Measurements from ENCODE around the gene THADA. TPM values are rescaled to one million over a fixed set of nuclear protein-coding genes. Genes with fewer than 3 reads are reported as not detected.

THADA gene
- polyA plus RNA-seq, 1 donor (not counting 4 experiments of a cell fraction or from before 2014, with no cell fraction given), result 22.6 TPM

DNA sequence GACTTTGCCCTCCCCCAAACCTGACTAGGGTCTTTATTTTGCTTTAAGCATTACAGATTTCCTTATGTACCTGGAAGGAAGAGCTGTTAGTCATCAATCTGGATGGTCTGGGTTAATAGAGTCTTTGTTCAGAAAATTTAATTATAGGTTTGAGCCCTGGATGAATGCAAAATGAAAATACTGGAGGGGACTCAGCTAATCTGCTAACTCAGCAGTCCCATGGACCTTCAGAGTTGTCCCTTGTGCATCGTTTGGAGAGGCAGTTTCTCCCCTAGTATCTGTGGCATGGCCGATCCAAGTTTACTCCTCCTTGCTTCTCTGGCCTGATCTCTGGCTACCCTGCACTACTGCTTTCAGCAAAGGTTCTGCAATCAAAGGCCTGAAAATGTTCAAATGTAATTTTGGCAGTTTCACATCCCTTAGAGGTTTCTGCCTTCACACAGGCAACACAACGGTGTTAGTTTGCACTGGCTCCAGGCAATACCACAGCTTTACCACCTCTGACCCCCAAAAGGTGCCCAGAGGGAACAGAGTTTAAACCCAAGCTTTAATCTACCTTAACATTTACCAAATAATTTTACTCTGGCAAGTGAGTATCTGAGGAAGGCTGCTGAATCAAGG, 134.3 kb downstream of the THADA start:
- H3K4me1 ChIP-seq (ENCODE audit: control insufficient read depth, extremely low read depth, insufficient read depth, low read length), result peaks cover 39% of the 10 kb centered on the region
- H3K9me3 ChIP-seq (ENCODE audit: control insufficient read depth, low read depth, low read length), result no peaks in the 10 kb centered on the region
- H3K9ac ChIP-seq (ENCODE audit: control insufficient read depth, extremely low read depth, insufficient read depth, low read length), result no peak overlapping the region
- dilution Hi-C loops (cut with MboI; ENCODE audit: extremely low pct_ligation_motif_present, low sequenced_read_pairs), result no loop called here
- no peaks in the 10 kb centered on the region for H3K79me2 ChIP-seq (ENCODE audit: control insufficient read depth, insufficient read depth, low read length)
- no peak overlapping the region for H3K4me3 ChIP-seq (ENCODE audit: control insufficient read depth in 2 of 3, extremely low read depth in 1 of 3, insufficient read depth in 2 of 3, low read depth in 1 of 3, low read length in 3 of 3)
- no peak overlapping the region for H2AFZ ChIP-seq (ENCODE audit: control insufficient read depth, low read length)
- peaks cover 2% of the 10 kb centered on the region for H3K9me1 ChIP-seq (ENCODE audit: control insufficient read depth, extremely low read depth, insufficient read depth, low read length)
- no peak overlapping the region for H3K27ac ChIP-seq (ENCODE audit: control insufficient read depth, insufficient read depth, low read length)
- no peaks in the 10 kb centered on the region for H4K20me1 ChIP-seq (ENCODE audit: control insufficient read depth, extremely low read depth, insufficient read depth, low read length)
- no peaks in the 10 kb centered on the region for H3K36me3 ChIP-seq (ENCODE audit: control insufficient read depth in 2 of 2, extremely low read depth in 1 of 2, insufficient read depth in 2 of 2, low read length in 2 of 2)
- TF ChIP-seq, protein P1, sequence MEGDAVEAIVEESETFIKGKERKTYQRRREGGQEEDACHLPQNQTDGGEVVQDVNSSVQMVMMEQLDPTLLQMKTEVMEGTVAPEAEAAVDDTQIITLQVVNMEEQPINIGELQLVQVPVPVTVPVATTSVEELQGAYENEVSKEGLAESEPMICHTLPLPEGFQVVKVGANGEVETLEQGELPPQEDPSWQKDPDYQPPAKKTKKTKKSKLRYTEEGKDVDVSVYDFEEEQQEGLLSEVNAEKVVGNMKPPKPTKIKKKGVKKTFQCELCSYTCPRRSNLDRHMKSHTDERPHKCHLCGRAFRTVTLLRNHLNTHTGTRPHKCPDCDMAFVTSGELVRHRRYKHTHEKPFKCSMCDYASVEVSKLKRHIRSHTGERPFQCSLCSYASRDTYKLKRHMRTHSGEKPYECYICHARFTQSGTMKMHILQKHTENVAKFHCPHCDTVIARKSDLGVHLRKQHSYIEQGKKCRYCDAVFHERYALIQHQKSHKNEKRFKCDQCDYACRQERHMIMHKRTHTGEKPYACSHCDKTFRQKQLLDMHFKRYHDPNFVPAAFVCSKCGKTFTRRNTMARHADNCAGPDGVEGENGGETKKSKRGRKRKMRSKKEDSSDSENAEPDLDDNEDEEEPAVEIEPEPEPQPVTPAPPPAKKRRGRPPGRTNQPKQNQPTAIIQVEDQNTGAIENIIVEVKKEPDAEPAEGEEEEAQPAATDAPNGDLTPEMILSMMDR (optimal IDR thresholded peaks at IDR 0.05 in 1 of 3, IDR thresholded peaks at IDR 0.05 in 1 of 3, conservative IDR thresholded peaks at IDR 0.05 in 1 of 3; ENCODE audit: extremely low read depth in 1 of 3, insufficient read depth in 2 of 3, low read length in 3 of 3), result no peak
- TF ChIP-seq EZH2 (IDR thresholded peaks at IDR 0.05; ENCODE audit: low read length), result no peak
- no peaks in the 10 kb centered on the region for H3K27me3 ChIP-seq (ENCODE audit: control insufficient read depth, extremely low read depth, insufficient read depth, low read length)
- H3K4me2 ChIP-seq (ENCODE audit: control insufficient read depth, extremely low read depth, insufficient read depth, low read depth, low read length), result peak overlapping the region; percentile 7
- no peak for DNase-seq (ENCODE audit: low read depth, low spot score)
- peak; percentile 52 for FAIRE-seq

- no peaks in the 10 kb centered on the region for H3K27me3 ChIP-seq (ENCODE audit: control insufficient read depth, extremely low read depth, insufficient read depth, low read length)
- H2AFZ ChIP-seq (ENCODE audit: control insufficient read depth, low read length), result no peak overlapping the region
- H3K9me1 ChIP-seq (ENCODE audit: control insufficient read depth, extremely low read depth, insufficient read depth, low read length), result peaks cover 2% of the 10 kb centered on the region
- H3K27ac ChIP-seq (ENCODE audit: control insufficient read depth, insufficient read depth, low read length), result no peak overlapping the region
- no peaks in the 10 kb centered on the region for H4K20me1 ChIP-seq (ENCODE audit: control insufficient read depth, extremely low read depth, insufficient read depth, low read length)
- H3K79me2 ChIP-seq (ENCODE audit: control insufficient read depth, insufficient read depth, low read length), result no peaks in the 10 kb centered on the region
- H3K4me1 ChIP-seq (ENCODE audit: control insufficient read depth, extremely low read depth, insufficient read depth, low read length), result peaks cover 44% of the 10 kb centered on the region
- H3K36me3 ChIP-seq (ENCODE audit: control insufficient read depth in 2 of 2, extremely low read depth in 1 of 2, insufficient read depth in 2 of 2, low read length in 2 of 2), result no peaks in the 10 kb centered on the region
- H3K9ac ChIP-seq (ENCODE audit: control insufficient read depth, extremely low read depth, insufficient read depth, low read length), result no peak overlapping the region
- DNase-seq (ENCODE audit: low read depth, low spot score) (no peak), FAIRE-seq (no peak)
- no peak overlapping the region for H3K4me2 ChIP-seq (ENCODE audit: control insufficient read depth, extremely low read depth, insufficient read depth, low read depth, low read length)
- dilution Hi-C loops (cut with MboI; ENCODE audit: extremely low pct_ligation_motif_present, low sequenced_read_pairs), result no loop called here
- H3K4me3 ChIP-seq (ENCODE audit: control insufficient read depth in 2 of 3, extremely low read depth in 1 of 3, insufficient read depth in 2 of 3, low read depth in 1 of 3, low read length in 3 of 3), result no peak overlapping the region
- H3K9me3 ChIP-seq (ENCODE audit: control insufficient read depth, low read depth, low read length), result no peaks in the 10 kb centered on the region
- TF ChIP-seq, protein P1 (optimal IDR thresholded peaks at IDR 0.05 in 1 of 3, IDR thresholded peaks at IDR 0.05 in 1 of 3, conservative IDR thresholded peaks at IDR 0.05 in 1 of 3; ENCODE audit: extremely low read depth in 1 of 3, insufficient read depth in 2 of 3, low read length in 3 of 3), result no peak
- no peak for TF ChIP-seq EZH2 (IDR thresholded peaks at IDR 0.05; ENCODE audit: low read length)
Observed at GRCh38 chr2:43460611-43461365, 135.1 kb downstream of the THADA start.

Data from keratinocyte (primary cell).